Measurements from ENCODE around the gene TMEM178A. TPM values are rescaled to one million over a fixed set of nuclear protein-coding genes. Genes with fewer than 3 reads are reported as not detected.

Gene TMEM178A
- total RNA-seq, 1 experiment from 2014 or later, result 7.5 TPM

GRCh38 chr2:39731546-39731945, 65.8 kb downstream of the TMEM178A start:
- H2BK5ac ChIP-seq (ENCODE audit: insufficient read length, low read length), result no peak overlapping the region
- no peak overlapping the region for H2AK5ac ChIP-seq (ENCODE audit: insufficient read length, low read length)
- no peak overlapping the region for H2BK120ac ChIP-seq (ENCODE audit: low read depth, low read length, poor library complexity, severe bottlenecking)
- Mint-ChIP-seq H3K4me1 (peaks cover 11 to 13% of the 10 kb centered on the region in 2 experiments), H3K4me3 (no peak overlapping the region), H3K27ac (no peak overlapping the region), H3K27me3 (ENCODE audit: low read depth) (no peaks in the 10 kb centered on the region), H3K36me3 (ENCODE audit: insufficient read depth in 1 of 3, low read depth in 3 of 3) (peaks cover 12 to 31% (median 23%) of the 10 kb centered on the region in 3 experiments; a peak in 6 of 7 replicates), H3K9me3 (peaks cover 0 to 5% of the 10 kb centered on the region in 2 experiments; a peak in 3 of 5 replicates)
- H3K27me3 ChIP-seq (ENCODE audit: insufficient read depth, low read length), result no peaks in the 10 kb centered on the region
- no peak overlapping the region for H2BK15ac ChIP-seq (ENCODE audit: low read depth, low read length)
- no peak overlapping the region for H2BK20ac ChIP-seq (ENCODE audit: low read depth, low read length, poor library complexity, severe bottlenecking)
- H3K23ac ChIP-seq (ENCODE audit: insufficient read length, low read depth, low read length), result no peak overlapping the region
- H3K27ac ChIP-seq (ENCODE audit: insufficient read length, low read depth, low read length), result no peak overlapping the region
- no CpG with 5 or more reads among the region's 3 CpGs for WGBS (ENCODE audit: extremely low coverage, insufficient read length, low lambda C conversion rate)
- H4K5ac ChIP-seq (ENCODE audit: insufficient read length, low read depth, low read length), result no peak overlapping the region
- H4K91ac ChIP-seq (ENCODE audit: insufficient read length, low read depth, low read length), result no peak overlapping the region
- H3K56ac ChIP-seq (ENCODE audit: insufficient read length, low read depth, low read length), result no peak overlapping the region
- no peak for DNase-seq
- peaks cover 2% of the 10 kb centered on the region; the same call in 1 of the 2 replicates for H3K4me1 ChIP-seq (ENCODE audit: insufficient read depth, low read length)
- no peak overlapping the region for H3T11ph ChIP-seq (ENCODE audit: low read length)
- H4K20me1 ChIP-seq (ENCODE audit: control insufficient read depth, insufficient read depth, insufficient read length), result no peaks in the 10 kb centered on the region
- H3K18ac ChIP-seq (ENCODE audit: insufficient read length, low read depth, low read length), result no peak overlapping the region
- no peak overlapping the region for H2BK12ac ChIP-seq (ENCODE audit: insufficient read length, low read depth, low read length)
- no peaks in the 10 kb centered on the region for H3K9me3 ChIP-seq (ENCODE audit: control insufficient read depth, low read depth, low read length)
- no peak overlapping the region for H3K4ac ChIP-seq (ENCODE audit: low read depth, low read length)
- peaks cover 2% of the 10 kb centered on the region for H3K79me1 ChIP-seq (ENCODE audit: insufficient read depth, low read depth, low read length, poor library complexity, severe bottlenecking)
- no peak overlapping the region for H3K14ac ChIP-seq (ENCODE audit: insufficient read depth, low read length)
- no peak overlapping the region for H3K4me2 ChIP-seq (ENCODE audit: insufficient read depth, insufficient read length, low read length)
- H2AFZ ChIP-seq (ENCODE audit: low read length), result no peak overlapping the region
- H3K9ac ChIP-seq (ENCODE audit: extremely low read depth, insufficient read length, low read length), result no peak overlapping the region
- H3K23me2 ChIP-seq (ENCODE audit: insufficient read length, low read depth, low read length, poor library complexity, severe bottlenecking), result no peaks in the 10 kb centered on the region
- TF ChIP-seq CTCF (conservative IDR thresholded peaks at IDR 0.05), result no peak
- no peak overlapping the region for H4K8ac ChIP-seq (replicated peaks; ENCODE audit: insufficient read length, low read depth, low read length)
- no peaks in the 10 kb centered on the region for H3K79me2 ChIP-seq (ENCODE audit: insufficient read depth, low read length)

All from H9 (cell line).